CD8-positive, alpha-beta memory T cell (primary cell): ENCODE measurements around the gene GPSM1. TPM values are rescaled to one million over a fixed set of nuclear protein-coding genes. Genes with fewer than 3 reads are reported as not detected.
"Not testable (repeated sequence)": the region's sequence is repeated elsewhere in the genome, so short reads cannot be mapped to it uniquely, and the experiment has no call there.

Experiments
- CTCF ChIA-PET: fragments of 350-600 bp; sonication (Branson Sonifier 250); formaldehyde crosslinking; loops from one replicate; lab custom pipeline; 2021; ENCODE audit warnings: antibody characterized with exemption; lab: Charles Lee
- POLR2A ChIA-PET: fragments of 350-600 bp; sonication (Branson Sonifier 250); formaldehyde crosslinking; loops from one replicate; lab custom pipeline; 2021; ENCODE audit warnings: antibody characterized with exemption; lab: Charles Lee
- DNase-seq, 5 donors: peaks; one replicate each; pipeline versions ENCODE4 v3.0.0 to v3.0.0-alpha.2; 2020 to 2022; ENCODE audit warnings: mixed read lengths in 1 of 5
- H3K27ac ChIP-seq: one replicate; pipeline ENCODE4 v1.7.0; 2013; ENCODE audit warnings: low read depth, mild to moderate bottlenecking, low read length, moderate library complexity
- H3K27me3 ChIP-seq: 2 replicates; pipeline ENCODE4 v1.7.0; 2013; ENCODE audit warnings: low read length, mild to moderate bottlenecking; ENCODE audit not compliant: insufficient read depth, poor library complexity, severe bottlenecking
- H3K36me3 ChIP-seq: 2 replicates; pipeline ENCODE4 v1.7.0; 2013; ENCODE audit warnings: mild to moderate bottlenecking, low read length, moderate library complexity; ENCODE audit not compliant: insufficient read depth
- H3K4me1 ChIP-seq: 2 replicates; pipeline ENCODE4 v1.7.0; 2013; ENCODE audit warnings: mild to moderate bottlenecking, low read length, moderate library complexity; ENCODE audit not compliant: insufficient read depth
- H3K4me3 ChIP-seq: 2 replicates; pipeline ENCODE4 v1.7.0; 2013; ENCODE audit warnings: mild to moderate bottlenecking, low read length
- H3K9me3 ChIP-seq: 2 replicates; pipeline ENCODE4 v1.7.0; 2013; ENCODE audit warnings: mild to moderate bottlenecking, low read length
- H3K27ac Mint-ChIP-seq, 8 donors: one replicate each; pipeline ENCODE4 v1.8.0; 2020 to 2021; ENCODE audit warnings: mixed read lengths in 8 of 8, mild to moderate bottlenecking in 6 of 8, inconsistent platforms in 3 of 8, moderate library complexity in 3 of 8
- H3K27me3 Mint-ChIP-seq, 2 donors: one replicate each; pipeline ENCODE4 v1.8.0; 2020 to 2021; ENCODE audit warnings: mixed read lengths in 2 of 2, mild to moderate bottlenecking in 1 of 2, moderate library complexity in 1 of 2
- H3K36me3 Mint-ChIP-seq, 3 donors: one replicate each; pipeline ENCODE4 v1.8.0; 2020 to 2021; ENCODE audit warnings: mixed read lengths in 3 of 3, inconsistent platforms in 1 of 3, mild to moderate bottlenecking in 1 of 3
- H3K4me1 Mint-ChIP-seq, 3 donors: one replicate each; pipeline ENCODE4 v1.8.0; 2020 to 2021; ENCODE audit warnings: mixed read lengths in 3 of 3, inconsistent platforms in 1 of 3, mild to moderate bottlenecking in 1 of 3
- H3K4me3 Mint-ChIP-seq, 7 donors: one replicate each; pipeline ENCODE4 v1.8.0; 2020 to 2021; ENCODE audit warnings: mixed read lengths in 7 of 7, mild to moderate bottlenecking in 6 of 7, moderate library complexity in 4 of 7, inconsistent platforms in 2 of 7
- H3K9me3 Mint-ChIP-seq, 5 donors: one replicate each; pipeline ENCODE4 v1.8.0; 2020 to 2022; ENCODE audit warnings: mixed read lengths in 5 of 5, mild to moderate bottlenecking in 3 of 5, moderate library complexity in 2 of 5, inconsistent platforms in 1 of 5
- polyA plus RNA-seq: library from polyadenylated mRNA; unstranded; fragments of 300-500 nt; fragmentation: Illumina TruSeq; gene quantifications from one replicate; pipeline ENCODE4 v1.2.3, GENCODE V29; 2021
- total RNA-seq, 2 experiments: library from RNA; stranded (reverse); gene quantifications; one replicate each; pipeline ENCODE4 v1.2.3, GENCODE V29; 2021

Gene GPSM1
- total and polyA plus RNA-seq, 3 experiments from 2014 or later, result 1.7 to 7.5 (median 6.8) TPM

GRCh38 chr9:136346927-136347465, 19.7 kb downstream of the GPSM1 start:
- Histone ChIP-seq H3K9me3 (no peaks in the 10 kb centered on the region), H3K27ac (no peak overlapping the region), H3K4me3 (no peak overlapping the region), H3K4me1 (no peaks in the 10 kb centered on the region), H3K36me3 (no peaks in the 10 kb centered on the region), H3K27me3 (no peaks in the 10 kb centered on the region)
- Mint-ChIP-seq H3K27ac (no peak overlapping the region), H3K9me3 (no peaks in the 10 kb centered on the region), H3K36me3 (no peaks in the 10 kb centered on the region), H3K4me3 (no peak overlapping the region), H3K4me1 (peaks cover 0 to 3% (median 0%) of the 10 kb centered on the region in 3 donors), H3K27me3 (no peaks in the 10 kb centered on the region)
- CTCF ChIA-PET, result interaction anchor here (0.6 to 1.3 kb wide), 2 partner anchors 17 to 46 kb away, joined by 3 to 4 read pairs; partner anchors contain the start of gene DNLZ
- POLR2A ChIA-PET, result no interaction called here
- DNase-seq, result no peak

GRCh38 chr9:136347472-136348256, 20.3 kb downstream of the GPSM1 start:
- peaks cover 0 to 2% (median 0%) of the 10 kb centered on the region in 3 donors for H3K4me1 Mint-ChIP-seq
- H3K36me3 Mint-ChIP-seq, result no peaks in the 10 kb centered on the region
- CTCF ChIA-PET, result interaction anchor here (1.3 kb wide), 1 partner anchor 16 kb away, joined by 4 read pairs; the partner anchor contains the start of gene DNLZ
- no peaks in the 10 kb centered on the region for H3K9me3 Mint-ChIP-seq
- Histone ChIP-seq H3K27ac (no peak overlapping the region), H3K4me1 (no peaks in the 10 kb centered on the region), H3K9me3 (no peaks in the 10 kb centered on the region), H3K36me3 (no peaks in the 10 kb centered on the region), H3K27me3 (no peaks in the 10 kb centered on the region), H3K4me3 (no peak overlapping the region)
- no peak overlapping the region for H3K27ac Mint-ChIP-seq
- no peaks in the 10 kb centered on the region for H3K27me3 Mint-ChIP-seq
- DNase-seq, result no peak
- no peak overlapping the region for H3K4me3 Mint-ChIP-seq
- POLR2A ChIA-PET, result no interaction called here

- Mint-ChIP-seq H3K36me3 (no peaks in the 10 kb centered on the region), H3K27me3 (no peaks in the 10 kb centered on the region), H3K27ac (no peak overlapping the region), H3K9me3 (no peaks in the 10 kb centered on the region), H3K4me3 (no peak overlapping the region), H3K4me1 (no peaks in the 10 kb centered on the region)
- Histone ChIP-seq H3K27me3 (no peaks in the 10 kb centered on the region), H3K36me3 (no peaks in the 10 kb centered on the region), H3K27ac (no peak overlapping the region), H3K4me1 (no peaks in the 10 kb centered on the region), H3K4me3 (no peak overlapping the region), H3K9me3 (no peaks in the 10 kb centered on the region)
- ChIA-PET POLR2A (no interaction called here), CTCF (interaction anchor here (1.3 kb wide), 1 partner anchor 15 kb away, joined by 4 read pairs; the partner anchor contains the start of gene DNLZ)
- DNase-seq, result no peak
Observed at GRCh38 chr9:136348691-136349090, 21.4 kb downstream of the GPSM1 start.

GRCh38 chr9:136349546-136349945, 22.2 kb downstream of the GPSM1 start:
- H3K36me3 ChIP-seq, result no peaks in the 10 kb centered on the region
- ChIA-PET CTCF (no interaction called here), POLR2A (no interaction called here)
- no peaks in the 10 kb centered on the region for H3K4me1 ChIP-seq
- no peak overlapping the region for H3K27ac ChIP-seq
- H3K27me3 Mint-ChIP-seq, result no peaks in the 10 kb centered on the region
- H3K4me3 Mint-ChIP-seq, result no peak overlapping the region
- H3K36me3 Mint-ChIP-seq, result no peaks in the 10 kb centered on the region
- H3K27me3 ChIP-seq, result no peaks in the 10 kb centered on the region
- H3K9me3 Mint-ChIP-seq, result no peaks in the 10 kb centered on the region
- H3K9me3 ChIP-seq, result no peaks in the 10 kb centered on the region
- no peak for DNase-seq
- H3K4me1 Mint-ChIP-seq, result no peaks in the 10 kb centered on the region
- H3K4me3 ChIP-seq, result no peak overlapping the region
- no peak overlapping the region for H3K27ac Mint-ChIP-seq

GRCh38 chr9:136351252-136351800, 24.0 kb downstream of the GPSM1 start:
- H3K4me1 Mint-ChIP-seq, result no peaks in the 10 kb centered on the region
- no peaks in the 10 kb centered on the region for H3K27me3 Mint-ChIP-seq
- no peak overlapping the region for H3K4me3 Mint-ChIP-seq
- ChIA-PET CTCF (no interaction called here), POLR2A (no interaction called here)
- Histone ChIP-seq H3K4me3 (no peak overlapping the region), H3K9me3 (no peaks in the 10 kb centered on the region), H3K27me3 (no peaks in the 10 kb centered on the region), H3K4me1 (no peaks in the 10 kb centered on the region), H3K27ac (no peak overlapping the region), H3K36me3 (no peaks in the 10 kb centered on the region)
- H3K27ac Mint-ChIP-seq, result no peak overlapping the region
- no peaks in the 10 kb centered on the region for H3K9me3 Mint-ChIP-seq
- no peak for DNase-seq
- H3K36me3 Mint-ChIP-seq, result no peaks in the 10 kb centered on the region

GRCh38 chr9:136351868-136352267, 24.5 kb downstream of the GPSM1 start:
- POLR2A ChIA-PET, CTCF ChIA-PET, H3K4me1 Mint-ChIP-seq: not testable (repeated sequence)

GRCh38 chr9:136352682-136353081, 25.3 kb downstream of the GPSM1 start:
- no peak overlapping the region for H3K4me3 Mint-ChIP-seq
- no peaks in the 10 kb centered on the region for H3K9me3 ChIP-seq
- H3K27ac Mint-ChIP-seq, result no peak overlapping the region
- no peaks in the 10 kb centered on the region for H3K36me3 ChIP-seq
- no peaks in the 10 kb centered on the region for H3K36me3 Mint-ChIP-seq
- H3K27me3 Mint-ChIP-seq, result no peaks in the 10 kb centered on the region
- no peak for DNase-seq
- H3K27me3 ChIP-seq, result no peaks in the 10 kb centered on the region
- H3K4me1 Mint-ChIP-seq, result no peaks in the 10 kb centered on the region
- CTCF ChIA-PET, result no interaction called here
- POLR2A ChIA-PET, result no interaction called here
- no peak overlapping the region for H3K27ac ChIP-seq
- no peaks in the 10 kb centered on the region for H3K9me3 Mint-ChIP-seq
- no peak overlapping the region for H3K4me3 ChIP-seq
- no peaks in the 10 kb centered on the region for H3K4me1 ChIP-seq

More at GRCh38 chr9:136351868-136352267, 24.5 kb downstream of the GPSM1 start:
- H3K4me3 ChIP-seq, H3K27me3 ChIP-seq, H3K36me3 ChIP-seq, H3K27ac Mint-ChIP-seq, DNase-seq, H3K27me3 Mint-ChIP-seq, H3K4me1 ChIP-seq, H3K4me3 Mint-ChIP-seq, H3K9me3 ChIP-seq, H3K36me3 Mint-ChIP-seq, H3K27ac ChIP-seq, H3K9me3 Mint-ChIP-seq: not testable (repeated sequence)

GRCh38 chr9:136353088-136353487, 25.7 kb downstream of the GPSM1 start:
- Mint-ChIP-seq H3K36me3 (no peaks in the 10 kb centered on the region), H3K4me3 (no peak overlapping the region), H3K4me1 (no peaks in the 10 kb centered on the region), H3K9me3 (no peaks in the 10 kb centered on the region), H3K27me3 (no peaks in the 10 kb centered on the region), H3K27ac (no peak overlapping the region)
- no peaks in the 10 kb centered on the region for H3K9me3 ChIP-seq
- H3K4me3 ChIP-seq, result no peak overlapping the region
- no peak for DNase-seq
- no peaks in the 10 kb centered on the region for H3K27me3 ChIP-seq
- CTCF ChIA-PET, result no interaction called here
- H3K36me3 ChIP-seq, result no peaks in the 10 kb centered on the region
- H3K4me1 ChIP-seq, result no peaks in the 10 kb centered on the region
- POLR2A ChIA-PET, result no interaction called here
- no peak overlapping the region for H3K27ac ChIP-seq
